ENCODE measurements around the gene HIP1. TPM values are rescaled to one million over a fixed set of nuclear protein-coding genes. Genes with fewer than 3 reads are reported as not detected.

The HIP1 gene
- total and polyA plus RNA-seq, 2 of the 13 experiments (the other 11 are each of a cell fraction or from before 2014, with no cell fraction given): 4.5 to 6.2 TPM

- TF ChIP-seq AHDC1 (CRISPR knock-in tag; IDR thresholded peaks at IDR 0.05; ENCODE audit: borderline replicate concordance) (peak; percentile 66; the same call in 1 of the 2 replicates), MLLT10 (CRISPR knock-in tag; IDR thresholded peaks at IDR 0.05) (no peak), CEBPB (IDR thresholded peaks at IDR 0.05; ENCODE audit: borderline replicate concordance, low read depth, low read length) (no peak), ETV5 (CRISPR knock-in tag; IDR thresholded peaks at IDR 0.05; ENCODE audit: borderline replicate concordance) (peak; percentile 74; the same call in 1 of the 2 replicates), ZNF749 (CRISPR knock-in tag; IDR thresholded peaks at IDR 0.05; ENCODE audit: borderline replicate concordance) (no peak), ZNF510 (CRISPR knock-in tag; IDR thresholded peaks at IDR 0.05; ENCODE audit: low read depth) (no peak), RNF219 (CRISPR knock-in tag; IDR thresholded peaks at IDR 0.05) (no peak), STAT5B (CRISPR knock-in tag; IDR thresholded peaks at IDR 0.05) (no peak), KDM5B (CRISPR knock-in tag; IDR thresholded peaks at IDR 0.05; ENCODE audit: borderline replicate concordance) (no peak), ZNF12 (CRISPR knock-in tag; IDR thresholded peaks at IDR 0.05) (no peak), ZNF274 (CRISPR knock-in tag; IDR thresholded peaks at IDR 0.05) (peak; percentile 21; the same call in 1 of the 2 replicates), PHF20 (CRISPR knock-in tag; IDR thresholded peaks at IDR 0.05) (no peak; the same call in 1 of the 2 replicates), ZNF136 (CRISPR knock-in tag; IDR thresholded peaks at IDR 0.05; ENCODE audit: low read depth) (no peak), ZSCAN12 (CRISPR knock-in tag; IDR thresholded peaks at IDR 0.05) (no peak), IRF2 (CRISPR knock-in tag; IDR thresholded peaks at IDR 0.05) (peak; percentile 38; the same call in 1 of the 2 replicates), ZNF251 (CRISPR knock-in tag; IDR thresholded peaks at IDR 0.05) (no peak), ZBTB26 (CRISPR knock-in tag; IDR thresholded peaks at IDR 0.05; ENCODE audit: borderline replicate concordance) (no peak), ZNF782 (CRISPR knock-in tag; IDR thresholded peaks at IDR 0.05; ENCODE audit: borderline replicate concordance) (no peak), FOXP1 (IDR thresholded peaks at IDR 0.05) (no peak), FOXP1 (CRISPR knock-in tag; IDR thresholded peaks at IDR 0.05) (peak; percentile 62), ATF7 (IDR thresholded peaks at IDR 0.05) (no peak), ATF7 (CRISPR knock-in tag; IDR thresholded peaks at IDR 0.05) (0 out of 2 replicates have a peak, but pooled peaks have one; percentile 21), POGZ (CRISPR knock-in tag; IDR thresholded peaks at IDR 0.05) (no peak)
Observed at GRCh38 chr7:75727881-75728593, 10.7 kb downstream of the HIP1 start (continued).

All from HepG2 (cell line).